Panc1 (cell line): ENCODE data around the gene CDO1.

ENCODE experiments used
- CTCF ChIP-seq: fragments of 450-650 bp; IDR thresholded peaks from 2 replicates; pipeline ENCODE4 v1.5.1; 2017; ENCODE audit warnings: mild to moderate bottlenecking
- POLR2AphosphoS5 ChIP-seq: IDR thresholded peaks from 2 replicates; pipeline ENCODE4 v1.6.1; 2012; ENCODE audit warnings: mild to moderate bottlenecking, low read depth, low read length, moderate library complexity
- REST ChIP-seq, 2 experiments: IDR thresholded peaks; 2 replicates each; pipeline ENCODE4 v1.6.1; 2011 to 2012; ENCODE audit warnings: low read depth in 2 of 2, control low read depth in 1 of 2, low read length in 1 of 2, mild to moderate bottlenecking in 1 of 2, moderate library complexity in 1 of 2; ENCODE audit not compliant: insufficient read depth in 1 of 2

GRCh38 chr5:115840873-115841272 is 24.4 kb upstream of the CDO1 start:
- no peak for TF ChIP-seq CTCF
- TF ChIP-seq POLR2AphosphoS5 = no peak
- TF ChIP-seq REST (IDR thresholded peaks at IDR 0.05; ENCODE audit: insufficient read depth in 1 of 2, low read depth in 2 of 2, low read length in 1 of 2) = no peak
